ENCODE results near the gene PHACTR1. TPM values are rescaled to one million over a fixed set of nuclear protein-coding genes. Genes with fewer than 3 reads are reported as not detected.

PHACTR1 gene
- total RNA-seq, 5 donors from 2014 or later (not counting 1 experiment from before 2014, with no cell fraction given): 0.63 to 2.6 (median 1.1) TPM

DNA sequence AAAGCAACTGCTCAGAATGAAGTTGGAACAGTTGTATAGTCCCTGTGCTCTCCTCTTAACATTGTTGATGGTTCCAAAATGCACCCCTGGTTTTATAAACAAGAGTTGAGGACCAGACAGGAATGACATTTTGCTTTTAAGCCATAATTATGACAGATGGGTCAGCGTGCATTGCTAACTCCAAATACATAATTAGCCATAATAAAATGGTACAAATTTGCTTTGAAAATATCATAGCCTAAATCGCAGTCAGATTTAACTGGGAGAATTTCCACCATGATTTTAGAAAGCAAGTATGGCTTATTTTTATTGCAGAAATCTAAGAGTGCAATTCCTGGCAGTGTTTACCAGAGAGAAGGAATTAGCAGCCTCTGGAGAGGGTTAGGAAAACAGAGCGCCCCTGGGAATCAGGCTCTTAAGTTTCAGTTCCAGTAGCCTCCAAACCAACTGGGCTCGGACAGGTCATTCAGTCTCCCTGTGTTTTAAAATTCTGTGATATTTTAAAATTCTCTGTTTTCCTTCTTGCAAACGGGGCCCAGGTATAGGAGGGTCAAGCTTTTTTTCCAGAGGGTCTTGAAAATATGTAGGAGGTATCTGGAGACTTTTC lies 309.4 kb downstream of the PHACTR1 start:
- WGBS (ENCODE audit: insufficient coverage): 43% methylated on average over 1 of the region's 5 CpGs
- H3K9me3 ChIP-seq: no peaks in the 10 kb centered on the region
- Mint-ChIP-seq H3K4me3 (no peak overlapping the region), H3K9me3 (no peaks in the 10 kb centered on the region), H3K4me1 (no peaks in the 10 kb centered on the region), H3K27ac (no peak overlapping the region), H3K27me3 (peaks cover 17 to 19% of the 10 kb centered on the region in 2 donors), H3K36me3 (no peaks in the 10 kb centered on the region)
- POLR2A ChIA-PET: no interaction called here
- H3K4me1 ChIP-seq (ENCODE audit: control insufficient read depth in 1 of 2, extremely low read depth in 1 of 2, insufficient read depth in 2 of 2, low read length in 2 of 2): no peaks in the 10 kb centered on the region
- no peak for ATAC-seq (replicated peaks in 1 of 4)
- no peak overlapping the region for H3K27ac ChIP-seq (ENCODE audit: low read length)
- H3K36me3 ChIP-seq (ENCODE audit: control insufficient read depth in 2 of 2, extremely low read depth in 1 of 2, insufficient read depth in 1 of 2, low read length in 1 of 2): no peaks in the 10 kb centered on the region
- no peak for DNase-seq
- H3K4me3 ChIP-seq (ENCODE audit: control insufficient read depth in 1 of 2, extremely low read depth in 1 of 2, low read length in 1 of 2): no peak overlapping the region
- H3K27me3 ChIP-seq (replicated peaks in 1 of 2; ENCODE audit: control insufficient read depth in 2 of 2, extremely low read depth in 1 of 2, insufficient read depth in 2 of 2, low read length in 1 of 2): peaks cover 0 to 2% of the 10 kb centered on the region in 2 experiments
- CTCF ChIA-PET: no interaction called here

DNA sequence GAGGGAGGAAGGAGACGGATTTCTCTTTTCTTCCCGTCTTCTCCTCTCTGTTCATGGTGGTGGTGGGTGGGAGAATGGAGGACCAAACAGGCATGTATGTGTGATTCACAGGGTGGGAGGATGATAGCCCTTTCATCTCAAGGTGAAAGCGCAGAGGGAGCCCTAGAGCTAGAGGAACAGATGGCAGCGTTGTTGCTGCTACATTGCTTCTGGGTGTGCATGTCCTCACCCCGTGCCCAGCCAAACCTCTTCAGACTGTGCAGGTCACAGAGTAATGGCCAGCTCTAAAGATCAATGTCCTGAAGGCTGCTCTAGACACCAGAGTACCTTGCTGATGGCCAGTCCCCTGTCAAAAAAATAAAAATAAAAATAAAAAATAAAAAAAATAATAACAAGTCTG lies 310.0 kb downstream of the PHACTR1 start:
- Histone ChIP-seq H3K4me1 (ENCODE audit: control insufficient read depth in 1 of 2, extremely low read depth in 1 of 2, insufficient read depth in 2 of 2, low read length in 2 of 2) (no peaks in the 10 kb centered on the region), H3K27me3 (replicated peaks in 1 of 2; ENCODE audit: control insufficient read depth in 2 of 2, extremely low read depth in 1 of 2, insufficient read depth in 2 of 2, low read length in 1 of 2) (peaks cover 0 to 2% of the 10 kb centered on the region in 2 experiments), H3K4me3 (ENCODE audit: control insufficient read depth in 1 of 2, extremely low read depth in 1 of 2, low read length in 1 of 2) (no peak overlapping the region), H3K27ac (ENCODE audit: low read length) (no peak overlapping the region), H3K36me3 (ENCODE audit: control insufficient read depth in 2 of 2, extremely low read depth in 1 of 2, insufficient read depth in 1 of 2, low read length in 1 of 2) (no peaks in the 10 kb centered on the region), H3K9me3 (no peaks in the 10 kb centered on the region)
- ATAC-seq (replicated peaks in 1 of 4): no peak
- Mint-ChIP-seq H3K9me3 (no peaks in the 10 kb centered on the region), H3K36me3 (no peaks in the 10 kb centered on the region), H3K4me1 (no peaks in the 10 kb centered on the region), H3K27me3 (peaks cover 11 to 14% of the 10 kb centered on the region in 2 donors), H3K27ac (no peak overlapping the region), H3K4me3 (no peak overlapping the region)
- WGBS (ENCODE audit: insufficient coverage): 61% methylated on average over 4 of the region's 5 CpGs
- POLR2A ChIA-PET: no interaction called here
- DNase-seq: no peak
- CTCF ChIA-PET: no interaction called here

DNA sequence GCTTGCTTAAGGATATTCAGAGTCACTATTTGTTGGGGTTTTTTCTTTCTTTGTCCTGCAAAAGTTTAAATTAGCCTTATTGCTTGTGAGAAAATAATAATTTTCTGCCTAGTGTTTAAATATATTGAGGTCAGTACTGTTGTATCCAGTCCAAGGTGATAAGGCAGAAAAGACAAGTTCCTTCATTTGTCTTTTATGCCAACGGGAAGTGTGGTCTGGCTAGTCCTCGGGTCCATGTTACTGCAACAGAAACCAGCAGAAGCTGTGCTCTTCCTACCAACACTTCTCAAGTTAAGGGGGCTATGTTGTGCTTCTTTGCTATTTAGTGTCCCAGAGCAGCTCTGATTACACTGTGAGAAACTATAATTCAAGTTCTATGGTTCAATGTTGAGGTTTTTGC lies 310.6 kb downstream of the PHACTR1 start:
- WGBS (ENCODE audit: insufficient coverage): no CpG with 5 or more reads among the region's 2 CpGs
- Histone ChIP-seq H3K9me3 (no peaks in the 10 kb centered on the region), H3K27ac (ENCODE audit: low read length) (no peak overlapping the region), H3K4me3 (ENCODE audit: control insufficient read depth in 1 of 2, extremely low read depth in 1 of 2, low read length in 1 of 2) (no peak overlapping the region), H3K36me3 (ENCODE audit: control insufficient read depth in 2 of 2, extremely low read depth in 1 of 2, insufficient read depth in 1 of 2, low read length in 1 of 2) (no peaks in the 10 kb centered on the region), H3K4me1 (ENCODE audit: control insufficient read depth in 1 of 2, extremely low read depth in 1 of 2, insufficient read depth in 2 of 2, low read length in 2 of 2) (no peaks in the 10 kb centered on the region), H3K27me3 (replicated peaks in 1 of 2; ENCODE audit: control insufficient read depth in 2 of 2, extremely low read depth in 1 of 2, insufficient read depth in 2 of 2, low read length in 1 of 2) (no peaks in the 10 kb centered on the region)
- Mint-ChIP-seq H3K27ac (no peak overlapping the region), H3K4me1 (no peaks in the 10 kb centered on the region), H3K27me3 (peaks cover 11 to 13% of the 10 kb centered on the region in 2 donors), H3K9me3 (no peaks in the 10 kb centered on the region), H3K4me3 (no peak overlapping the region), H3K36me3 (no peaks in the 10 kb centered on the region)
- no peak for DNase-seq
- ChIA-PET CTCF (no interaction called here), POLR2A (no interaction called here)
- no peak for ATAC-seq (replicated peaks in 1 of 4)

DNA sequence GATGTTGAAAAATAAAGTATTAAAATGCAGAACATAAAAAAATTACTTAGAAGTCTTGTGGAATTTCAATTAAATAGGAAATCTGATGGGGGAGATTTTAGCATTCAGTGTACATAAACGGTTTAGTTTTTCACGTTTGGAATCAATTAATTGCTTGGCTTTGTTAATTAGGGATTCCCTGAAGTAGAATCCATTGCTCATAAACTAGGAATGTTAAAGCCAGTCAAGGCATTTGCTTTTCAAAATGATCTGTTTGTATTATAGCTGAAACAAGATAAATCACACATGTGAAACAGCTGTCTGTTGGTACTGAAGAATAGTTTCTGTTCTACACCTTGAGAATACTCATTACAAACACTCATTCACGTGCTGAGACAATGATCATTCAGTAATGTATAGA lies 313.8 kb downstream of the PHACTR1 start:
- Histone ChIP-seq H3K27ac (ENCODE audit: low read length) (no peak overlapping the region), H3K9me3 (no peaks in the 10 kb centered on the region), H3K4me1 (ENCODE audit: control insufficient read depth in 1 of 2, extremely low read depth in 1 of 2, insufficient read depth in 2 of 2, low read length in 2 of 2) (peaks cover 0 to 2% of the 10 kb centered on the region in 2 experiments), H3K4me3 (ENCODE audit: control insufficient read depth in 1 of 2, extremely low read depth in 1 of 2, low read length in 1 of 2) (no peak overlapping the region), H3K27me3 (replicated peaks in 1 of 2; ENCODE audit: control insufficient read depth in 2 of 2, extremely low read depth in 1 of 2, insufficient read depth in 2 of 2, low read length in 1 of 2) (no peaks in the 10 kb centered on the region), H3K36me3 (ENCODE audit: control insufficient read depth in 2 of 2, extremely low read depth in 1 of 2, insufficient read depth in 1 of 2, low read length in 1 of 2) (no peaks in the 10 kb centered on the region)
- ChIA-PET CTCF (no interaction called here), POLR2A (no interaction called here)
- Mint-ChIP-seq H3K4me3 (no peak overlapping the region), H3K36me3 (no peaks in the 10 kb centered on the region), H3K27ac (no peak overlapping the region), H3K9me3 (no peaks in the 10 kb centered on the region), H3K4me1 (no peaks in the 10 kb centered on the region), H3K27me3 (peaks cover 3 to 10% of the 10 kb centered on the region in 2 donors)
- no peak for DNase-seq
- ATAC-seq (replicated peaks in 1 of 4): no peak
- WGBS (ENCODE audit: insufficient coverage): no CpG with 5 or more reads among the region's 3 CpGs

DNA sequence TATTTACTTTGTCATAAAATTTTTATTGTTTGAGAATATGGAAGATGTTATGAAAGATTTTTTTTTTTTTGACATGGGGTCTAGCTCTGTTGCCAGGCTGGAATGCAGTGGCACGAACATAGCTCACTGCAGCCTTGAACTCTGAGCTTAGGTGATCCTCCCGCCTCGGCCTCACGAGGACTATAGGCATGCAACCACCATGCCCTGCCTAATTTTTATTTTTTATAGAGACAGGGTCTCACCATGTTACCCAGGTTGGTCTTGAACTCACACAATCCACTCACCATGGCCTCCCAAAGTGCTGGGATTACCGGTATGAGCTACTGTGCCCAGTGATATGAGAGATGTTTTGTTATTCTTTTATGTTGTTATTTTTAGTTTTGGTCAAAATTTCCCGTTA lies 316.0 kb downstream of the PHACTR1 start:
- POLR2A ChIA-PET: no interaction called here
- Histone ChIP-seq H3K36me3 (ENCODE audit: control insufficient read depth in 2 of 2, extremely low read depth in 1 of 2, insufficient read depth in 1 of 2, low read length in 1 of 2) (no peaks in the 10 kb centered on the region), H3K4me3 (ENCODE audit: control insufficient read depth in 1 of 2, extremely low read depth in 1 of 2, low read length in 1 of 2) (no peak overlapping the region), H3K4me1 (ENCODE audit: control insufficient read depth in 1 of 2, extremely low read depth in 1 of 2, insufficient read depth in 2 of 2, low read length in 2 of 2) (peaks cover 0 to 2% of the 10 kb centered on the region in 2 experiments), H3K9me3 (no peaks in the 10 kb centered on the region), H3K27me3 (replicated peaks in 1 of 2; ENCODE audit: control insufficient read depth in 2 of 2, extremely low read depth in 1 of 2, insufficient read depth in 2 of 2, low read length in 1 of 2) (no peaks in the 10 kb centered on the region), H3K27ac (ENCODE audit: low read length) (no peak overlapping the region)
- H3K27ac Mint-ChIP-seq: no peak overlapping the region
- 76% methylated on average over 5 of the region's 6 CpGs for WGBS (ENCODE audit: insufficient coverage)
- CTCF ChIA-PET: no interaction called here
- peaks cover 8 to 27% of the 10 kb centered on the region in 2 donors for H3K27me3 Mint-ChIP-seq
- no peak for DNase-seq
- no peaks in the 10 kb centered on the region for H3K9me3 Mint-ChIP-seq
- no peak overlapping the region for H3K4me3 Mint-ChIP-seq
- no peaks in the 10 kb centered on the region for H3K4me1 Mint-ChIP-seq
- ATAC-seq (replicated peaks in 1 of 4): no peak
- H3K36me3 Mint-ChIP-seq: no peaks in the 10 kb centered on the region

DNA sequence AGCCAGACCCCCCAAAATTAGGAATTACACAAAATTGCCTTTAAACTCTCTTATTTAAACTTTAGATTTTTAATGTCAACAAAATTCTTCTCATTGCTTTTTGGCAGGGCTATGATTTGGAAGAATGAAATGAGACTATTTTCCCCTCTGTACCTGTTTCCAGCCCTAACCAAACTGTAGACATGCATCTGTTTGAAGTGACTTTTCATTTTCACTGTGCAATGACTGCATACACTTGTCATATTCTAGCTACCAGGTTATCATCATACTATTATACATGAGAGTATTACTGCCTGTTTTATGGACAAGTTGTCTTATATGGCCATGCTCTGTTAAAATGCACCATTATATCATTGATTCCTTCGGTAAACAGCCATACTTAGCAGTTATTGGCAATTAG lies 316.6 kb downstream of the PHACTR1 start:
- Mint-ChIP-seq H3K9me3 (no peaks in the 10 kb centered on the region), H3K4me3 (no peak overlapping the region), H3K4me1 (no peaks in the 10 kb centered on the region), H3K27ac (no peak overlapping the region), H3K27me3 (peaks cover 10 to 28% of the 10 kb centered on the region in 2 donors), H3K36me3 (no peaks in the 10 kb centered on the region)
- DNase-seq (no peak), ATAC-seq (replicated peaks in 1 of 4) (no peak)
- H3K9me3 ChIP-seq: no peaks in the 10 kb centered on the region
- H3K4me3 ChIP-seq (ENCODE audit: control insufficient read depth in 1 of 2, extremely low read depth in 1 of 2, low read length in 1 of 2): no peak overlapping the region
- no peaks in the 10 kb centered on the region for H3K36me3 ChIP-seq (ENCODE audit: control insufficient read depth in 2 of 2, extremely low read depth in 1 of 2, insufficient read depth in 1 of 2, low read length in 1 of 2)
- POLR2A ChIA-PET: no interaction called here
- peaks cover 0 to 2% of the 10 kb centered on the region in 2 experiments for H3K4me1 ChIP-seq (ENCODE audit: control insufficient read depth in 1 of 2, extremely low read depth in 1 of 2, insufficient read depth in 2 of 2, low read length in 2 of 2)
- H3K27ac ChIP-seq (ENCODE audit: low read length): no peak overlapping the region
- H3K27me3 ChIP-seq (replicated peaks in 1 of 2; ENCODE audit: control insufficient read depth in 2 of 2, extremely low read depth in 1 of 2, insufficient read depth in 2 of 2, low read length in 1 of 2): no peaks in the 10 kb centered on the region
- CTCF ChIA-PET: no interaction called here
- WGBS (ENCODE audit: insufficient coverage): no CpG with 5 or more reads among the region's 1 CpG

DNA sequence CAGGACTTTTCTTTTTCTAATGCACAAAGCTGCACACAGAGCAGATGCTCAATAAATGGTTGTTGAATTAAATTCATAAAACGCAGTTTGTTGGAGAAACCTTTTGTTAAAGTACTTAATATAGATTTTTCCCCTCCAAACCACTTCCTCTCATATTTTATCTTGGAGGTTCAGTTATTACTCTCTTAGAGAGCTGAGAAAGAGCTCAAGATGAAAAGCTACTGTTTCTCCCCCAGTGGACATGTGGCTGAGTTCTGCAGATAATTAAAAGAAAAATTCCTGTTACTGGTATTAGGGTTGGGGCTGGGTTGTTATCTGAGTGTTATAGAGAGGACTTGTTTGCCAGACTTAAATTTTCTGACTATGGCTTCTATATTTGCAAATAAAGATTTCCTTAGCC lies 317.7 kb downstream of the PHACTR1 start:
- H3K27me3 Mint-ChIP-seq: peaks cover 10 to 20% of the 10 kb centered on the region in 2 donors
- ATAC-seq (replicated peaks in 1 of 4) (no peak), DNase-seq (no peak)
- H3K9me3 Mint-ChIP-seq: no peaks in the 10 kb centered on the region
- H3K27ac Mint-ChIP-seq: no peak overlapping the region
- POLR2A ChIA-PET: no interaction called here
- no peaks in the 10 kb centered on the region for H3K9me3 ChIP-seq
- no CpG with 5 or more reads among the region's 1 CpG for WGBS (ENCODE audit: insufficient coverage)
- no peaks in the 10 kb centered on the region for H3K4me1 Mint-ChIP-seq
- no peaks in the 10 kb centered on the region for H3K36me3 Mint-ChIP-seq
- no peak overlapping the region for H3K27ac ChIP-seq (ENCODE audit: low read length)
- CTCF ChIA-PET: no interaction called here
- no peaks in the 10 kb centered on the region for H3K27me3 ChIP-seq (replicated peaks in 1 of 2; ENCODE audit: control insufficient read depth in 2 of 2, extremely low read depth in 1 of 2, insufficient read depth in 2 of 2, low read length in 1 of 2)
- no peak overlapping the region for H3K4me3 ChIP-seq (ENCODE audit: control insufficient read depth in 1 of 2, extremely low read depth in 1 of 2, low read length in 1 of 2)
- H3K4me1 ChIP-seq (ENCODE audit: control insufficient read depth in 1 of 2, extremely low read depth in 1 of 2, insufficient read depth in 2 of 2, low read length in 2 of 2): peaks cover 0 to 2% of the 10 kb centered on the region in 2 experiments
- no peak overlapping the region for H3K4me3 Mint-ChIP-seq
- no peaks in the 10 kb centered on the region for H3K36me3 ChIP-seq (ENCODE audit: control insufficient read depth in 2 of 2, extremely low read depth in 1 of 2, insufficient read depth in 1 of 2, low read length in 1 of 2)
